ENCODE results near the gene LRPAP1. TPM values are rescaled to one million over a fixed set of nuclear protein-coding genes. Genes with fewer than 3 reads are reported as not detected.

Gene LRPAP1
- total RNA-seq, 1 donor from 2014 or later = 15.7 TPM

DNA sequence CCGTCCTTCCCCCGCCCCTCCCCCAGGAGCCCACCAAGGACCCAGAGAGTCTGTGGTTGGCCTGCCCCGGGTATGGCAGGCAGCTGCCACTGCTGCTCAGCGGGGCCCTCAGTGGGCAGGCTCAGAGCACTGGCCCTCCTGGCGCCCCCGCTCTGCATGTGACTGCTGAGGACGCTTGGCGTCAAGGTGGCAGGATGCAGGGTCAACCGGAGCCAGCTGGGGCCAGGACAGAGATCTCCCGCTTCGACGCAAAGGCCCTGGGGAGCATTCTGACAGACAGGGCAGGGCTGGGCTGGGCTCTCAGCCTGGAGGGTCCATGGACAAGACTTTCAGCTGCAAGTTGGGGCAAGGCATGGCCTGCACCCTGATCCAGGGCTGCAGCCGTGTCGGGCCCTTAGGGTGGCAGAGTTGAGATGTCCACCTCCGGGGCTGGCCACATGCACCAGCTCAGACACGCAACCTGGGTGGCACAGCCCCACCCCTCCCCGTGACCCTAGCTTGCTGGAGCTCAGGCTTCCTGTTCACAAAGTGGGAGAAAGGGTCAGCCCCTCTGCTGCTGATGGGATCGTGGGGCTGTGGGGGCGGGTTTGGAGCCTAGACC lies 30.3 kb downstream of the LRPAP1 start:
- Histone ChIP-seq H3K9me3 (ENCODE audit: control insufficient read depth in 3 of 3, low read length in 3 of 3) (no peaks in the 10 kb centered on the region), H3K27me3 (ENCODE audit: control insufficient read depth in 3 of 3, insufficient read depth in 3 of 3, low read length in 3 of 3) (no peaks in the 10 kb centered on the region), H3K27ac (ENCODE audit: low read depth, low read length) (no peak overlapping the region), H3K9ac (ENCODE audit: low read depth in 1 of 3, low read length in 3 of 3) (peak overlapping the region in 1 of 3 donors; percentile 16), H3K36me3 (ENCODE audit: control insufficient read depth in 3 of 3, insufficient read depth in 3 of 3, low read length in 3 of 3) (peaks cover 18 to 34% (median 22%) of the 10 kb centered on the region in 3 donors), H3K4me1 (ENCODE audit: control insufficient read depth in 3 of 3, insufficient read depth in 3 of 3, low read length in 3 of 3) (peaks cover 0 to 13% (median 9%) of the 10 kb centered on the region in 3 donors), H3K4me3 (ENCODE audit: low read length in 3 of 3) (no peak overlapping the region)

DNA sequence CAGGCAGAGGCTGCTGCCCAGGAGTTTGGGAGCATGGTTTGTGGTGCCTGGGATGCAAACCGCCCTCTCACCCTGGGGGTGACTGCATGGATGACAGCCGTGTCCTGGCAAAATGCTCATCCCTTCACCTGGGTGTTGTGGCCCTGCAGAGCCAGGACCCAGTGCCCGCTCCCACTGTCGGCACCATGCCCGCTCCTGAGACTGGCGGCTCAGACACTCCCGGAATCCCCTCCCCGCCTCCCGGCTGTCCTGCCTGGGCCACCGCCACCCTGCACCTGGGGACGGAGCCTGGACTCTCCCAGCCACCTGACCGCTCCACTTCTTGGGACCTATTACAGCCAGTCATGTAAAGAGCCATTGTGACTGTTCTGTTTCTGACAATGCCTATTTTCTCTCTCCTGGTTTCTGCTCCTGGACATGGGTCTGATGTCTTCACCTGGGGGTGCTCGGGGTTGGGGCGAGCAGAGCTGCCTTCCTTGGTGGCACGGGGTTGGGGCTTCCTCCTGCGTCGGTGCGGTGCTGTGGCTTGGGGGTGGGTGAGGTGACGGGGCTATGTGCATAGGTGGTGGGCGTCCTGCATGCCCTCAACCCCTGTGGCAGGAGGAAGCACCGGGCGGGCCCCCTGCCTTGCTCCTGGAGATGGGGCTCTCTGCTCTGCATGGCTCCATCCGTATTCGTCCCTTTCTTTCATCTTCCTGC lies 30.9 kb downstream of the LRPAP1 start:
- Histone ChIP-seq H3K9ac (ENCODE audit: low read depth in 1 of 3, low read length in 3 of 3) (no peak overlapping the region), H3K27me3 (ENCODE audit: control insufficient read depth in 3 of 3, insufficient read depth in 3 of 3, low read length in 3 of 3) (peaks cover 0 to 3% (median 0%) of the 10 kb centered on the region in 3 donors), H3K9me3 (ENCODE audit: control insufficient read depth in 3 of 3, low read length in 3 of 3) (no peaks in the 10 kb centered on the region), H3K4me3 (ENCODE audit: low read length in 3 of 3) (no peak overlapping the region), H3K27ac (ENCODE audit: low read depth, low read length) (no peak overlapping the region), H3K36me3 (ENCODE audit: control insufficient read depth in 3 of 3, insufficient read depth in 3 of 3, low read length in 3 of 3) (peaks cover 18 to 34% (median 20%) of the 10 kb centered on the region in 3 donors), H3K4me1 (ENCODE audit: control insufficient read depth in 3 of 3, insufficient read depth in 3 of 3, low read length in 3 of 3) (peaks cover 0 to 13% (median 9%) of the 10 kb centered on the region in 3 donors)

DNA sequence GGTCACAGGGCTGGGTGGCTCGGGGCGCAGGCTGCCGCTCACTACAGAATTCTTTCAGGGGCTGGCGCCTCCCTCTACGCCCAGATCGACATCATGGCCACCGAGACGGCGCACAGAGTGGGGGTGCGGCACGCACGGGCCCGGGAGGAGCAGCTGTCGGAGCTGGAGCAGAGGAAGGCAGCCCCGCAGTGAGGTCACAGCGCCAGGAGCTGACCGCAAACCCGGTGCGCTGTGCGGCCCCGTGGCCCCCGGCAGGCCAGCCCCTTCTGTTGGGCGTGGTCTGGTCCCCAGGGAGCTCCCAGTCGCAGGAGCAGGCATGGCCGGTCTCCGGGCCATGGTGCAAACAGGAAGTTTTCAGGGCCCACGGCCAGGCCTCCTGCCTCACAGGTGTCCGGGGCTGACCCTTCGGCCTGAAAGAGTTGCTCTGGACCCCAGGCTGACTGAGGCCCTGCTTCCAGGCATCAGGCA lies 31.6 kb downstream of the LRPAP1 start:
- Histone ChIP-seq H3K4me3 (ENCODE audit: low read length in 3 of 3) (no peak overlapping the region), H3K27ac (ENCODE audit: low read depth, low read length) (no peak overlapping the region), H3K27me3 (ENCODE audit: control insufficient read depth in 3 of 3, insufficient read depth in 3 of 3, low read length in 3 of 3) (peaks cover 0 to 3% (median 0%) of the 10 kb centered on the region in 3 donors), H3K9me3 (ENCODE audit: control insufficient read depth in 3 of 3, low read length in 3 of 3) (no peaks in the 10 kb centered on the region), H3K36me3 (ENCODE audit: control insufficient read depth in 3 of 3, insufficient read depth in 3 of 3, low read length in 3 of 3) (peaks cover 15 to 30% (median 20%) of the 10 kb centered on the region in 3 donors), H3K4me1 (ENCODE audit: control insufficient read depth in 3 of 3, insufficient read depth in 3 of 3, low read length in 3 of 3) (peaks cover 0 to 13% (median 9%) of the 10 kb centered on the region in 3 donors), H3K9ac (ENCODE audit: low read depth in 1 of 3, low read length in 3 of 3) (no peak overlapping the region)

DNA sequence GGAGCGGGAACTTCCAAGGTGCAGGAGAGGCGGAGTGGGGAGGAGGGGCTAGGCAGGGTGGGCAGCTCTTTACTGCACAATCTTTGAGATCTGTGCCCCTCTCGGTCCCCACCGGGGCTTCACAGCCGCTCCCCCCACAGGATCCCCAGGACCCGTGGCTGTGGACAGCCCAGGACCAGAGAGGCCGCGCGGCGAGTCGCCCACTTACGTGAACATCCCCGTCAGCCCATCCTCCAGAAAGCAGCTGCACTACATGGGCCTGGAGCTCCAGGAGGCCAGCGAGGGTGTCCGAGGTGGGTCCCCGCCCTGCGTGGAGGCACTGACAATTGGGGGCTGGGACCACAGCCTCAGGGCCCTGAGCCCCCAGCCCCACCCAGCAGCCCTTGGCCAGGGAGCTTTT lies 32.1 kb downstream of the LRPAP1 start:
- H3K27me3 ChIP-seq (ENCODE audit: control insufficient read depth in 3 of 3, insufficient read depth in 3 of 3, low read length in 3 of 3) = peaks cover 0 to 3% (median 0%) of the 10 kb centered on the region in 3 donors
- no peak overlapping the region for H3K27ac ChIP-seq (ENCODE audit: low read depth, low read length)
- no peaks in the 10 kb centered on the region for H3K9me3 ChIP-seq (ENCODE audit: control insufficient read depth in 3 of 3, low read length in 3 of 3)
- H3K4me1 ChIP-seq (ENCODE audit: control insufficient read depth in 3 of 3, insufficient read depth in 3 of 3, low read length in 3 of 3) = peaks cover 0 to 13% (median 9%) of the 10 kb centered on the region in 3 donors
- no peak overlapping the region for H3K9ac ChIP-seq (ENCODE audit: low read depth in 1 of 3, low read length in 3 of 3)
- peaks cover 9 to 27% (median 19%) of the 10 kb centered on the region in 3 donors for H3K36me3 ChIP-seq (ENCODE audit: control insufficient read depth in 3 of 3, insufficient read depth in 3 of 3, low read length in 3 of 3)
- H3K4me3 ChIP-seq (ENCODE audit: low read length in 3 of 3) = no peak overlapping the region

DNA sequence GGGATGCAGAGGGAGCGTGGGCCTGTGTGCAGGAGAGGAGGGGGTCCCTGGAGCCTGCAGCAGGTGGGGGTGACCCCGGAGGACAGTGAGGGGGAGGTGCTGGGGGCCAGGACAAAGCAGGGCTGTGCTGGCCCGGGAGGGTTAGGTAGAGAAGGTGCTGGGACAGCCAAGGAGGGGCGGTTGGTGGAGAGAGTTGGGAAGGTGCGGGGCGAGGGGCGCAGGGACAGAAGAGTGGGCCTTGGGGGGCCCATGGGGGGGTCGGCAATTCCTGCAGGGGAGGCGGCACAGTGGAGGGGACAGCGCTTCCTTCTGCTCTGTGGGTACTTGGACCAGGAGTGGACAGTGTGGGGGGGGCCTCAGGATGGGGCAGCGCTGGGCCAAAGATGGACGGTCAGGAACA lies 32.5 kb downstream of the LRPAP1 start:
- peaks cover 0 to 3% (median under 1%) of the 10 kb centered on the region in 3 donors for H3K27me3 ChIP-seq (ENCODE audit: control insufficient read depth in 3 of 3, insufficient read depth in 3 of 3, low read length in 3 of 3)
- H3K4me1 ChIP-seq (ENCODE audit: control insufficient read depth in 3 of 3, insufficient read depth in 3 of 3, low read length in 3 of 3) = peaks cover 0 to 13% (median 9%) of the 10 kb centered on the region in 3 donors
- H3K9me3 ChIP-seq (ENCODE audit: control insufficient read depth in 3 of 3, low read length in 3 of 3) = no peaks in the 10 kb centered on the region
- peaks cover 7 to 27% (median 15%) of the 10 kb centered on the region in 3 donors for H3K36me3 ChIP-seq (ENCODE audit: control insufficient read depth in 3 of 3, insufficient read depth in 3 of 3, low read length in 3 of 3)
- H3K27ac ChIP-seq (ENCODE audit: low read depth, low read length) = no peak overlapping the region
- H3K9ac ChIP-seq (ENCODE audit: low read depth in 1 of 3, low read length in 3 of 3) = no peak overlapping the region
- no peak overlapping the region for H3K4me3 ChIP-seq (ENCODE audit: low read length in 3 of 3)

DNA sequence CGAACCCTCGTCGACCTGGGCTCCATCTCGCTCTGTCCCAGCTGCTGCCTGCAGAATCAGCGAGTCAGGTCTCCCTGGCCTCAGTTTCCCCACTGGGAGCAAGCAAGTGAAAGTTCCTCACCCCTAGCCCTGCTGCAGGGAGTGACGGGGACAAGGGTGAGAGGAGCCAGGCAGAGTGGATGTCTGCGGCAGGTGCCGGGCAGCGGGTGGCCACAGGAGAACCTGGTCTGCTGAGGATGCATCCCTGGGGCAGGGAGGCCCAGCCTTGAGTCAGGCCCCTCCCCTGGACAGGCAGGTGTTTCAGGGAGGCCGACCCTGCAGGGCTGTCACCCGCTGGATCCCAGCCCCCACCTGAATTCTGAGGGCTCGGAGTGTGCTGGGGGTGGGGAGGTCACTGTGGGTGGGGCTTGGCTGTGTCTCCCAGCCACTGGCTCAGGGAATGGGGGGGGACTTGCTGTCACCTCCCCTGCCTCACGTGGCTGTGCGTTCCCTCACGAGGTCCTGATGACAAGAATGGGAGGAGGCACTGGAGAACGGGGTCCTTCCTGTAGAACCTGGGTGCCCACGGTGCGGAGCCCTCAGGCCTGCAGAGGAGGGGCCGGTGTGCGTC lies 33.2 kb downstream of the LRPAP1 start:
- Histone ChIP-seq H3K36me3 (ENCODE audit: control insufficient read depth in 3 of 3, insufficient read depth in 3 of 3, low read length in 3 of 3) (peaks cover 5 to 27% (median 14%) of the 10 kb centered on the region in 3 donors), H3K4me3 (ENCODE audit: low read length in 3 of 3) (no peak overlapping the region), H3K27me3 (ENCODE audit: control insufficient read depth in 3 of 3, insufficient read depth in 3 of 3, low read length in 3 of 3) (peaks cover 0 to 3% (median 3%) of the 10 kb centered on the region in 3 donors), H3K9ac (ENCODE audit: low read depth in 1 of 3, low read length in 3 of 3) (no peak overlapping the region), H3K27ac (ENCODE audit: low read depth, low read length) (no peak overlapping the region), H3K4me1 (ENCODE audit: control insufficient read depth in 3 of 3, insufficient read depth in 3 of 3, low read length in 3 of 3) (peaks cover 0 to 13% (median 9%) of the 10 kb centered on the region in 3 donors), H3K9me3 (ENCODE audit: control insufficient read depth in 3 of 3, low read length in 3 of 3) (no peaks in the 10 kb centered on the region)

DNA sequence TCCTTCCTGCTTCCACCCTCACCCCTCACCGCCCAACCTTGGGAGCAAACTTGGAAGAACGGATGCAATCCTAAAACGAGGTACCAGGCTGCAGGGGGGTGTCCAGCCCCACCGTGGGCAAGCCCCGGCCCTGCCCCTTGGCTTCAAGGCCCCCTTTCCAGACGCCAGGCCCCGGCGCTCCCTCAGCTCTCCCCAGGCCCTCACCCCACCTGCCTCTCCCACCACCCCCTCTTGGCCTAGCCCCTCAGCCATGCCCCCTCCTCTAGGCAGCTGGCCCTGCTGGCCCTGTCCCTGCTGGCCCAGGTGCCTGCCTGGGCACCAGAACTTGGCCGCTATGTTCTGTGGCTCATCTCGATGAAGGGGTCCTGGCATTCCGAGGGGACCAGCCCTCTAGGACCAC lies 33.8 kb downstream of the LRPAP1 start:
- Histone ChIP-seq H3K27ac (ENCODE audit: low read depth, low read length) (no peak overlapping the region), H3K9me3 (ENCODE audit: control insufficient read depth in 3 of 3, low read length in 3 of 3) (no peaks in the 10 kb centered on the region)

DNA sequence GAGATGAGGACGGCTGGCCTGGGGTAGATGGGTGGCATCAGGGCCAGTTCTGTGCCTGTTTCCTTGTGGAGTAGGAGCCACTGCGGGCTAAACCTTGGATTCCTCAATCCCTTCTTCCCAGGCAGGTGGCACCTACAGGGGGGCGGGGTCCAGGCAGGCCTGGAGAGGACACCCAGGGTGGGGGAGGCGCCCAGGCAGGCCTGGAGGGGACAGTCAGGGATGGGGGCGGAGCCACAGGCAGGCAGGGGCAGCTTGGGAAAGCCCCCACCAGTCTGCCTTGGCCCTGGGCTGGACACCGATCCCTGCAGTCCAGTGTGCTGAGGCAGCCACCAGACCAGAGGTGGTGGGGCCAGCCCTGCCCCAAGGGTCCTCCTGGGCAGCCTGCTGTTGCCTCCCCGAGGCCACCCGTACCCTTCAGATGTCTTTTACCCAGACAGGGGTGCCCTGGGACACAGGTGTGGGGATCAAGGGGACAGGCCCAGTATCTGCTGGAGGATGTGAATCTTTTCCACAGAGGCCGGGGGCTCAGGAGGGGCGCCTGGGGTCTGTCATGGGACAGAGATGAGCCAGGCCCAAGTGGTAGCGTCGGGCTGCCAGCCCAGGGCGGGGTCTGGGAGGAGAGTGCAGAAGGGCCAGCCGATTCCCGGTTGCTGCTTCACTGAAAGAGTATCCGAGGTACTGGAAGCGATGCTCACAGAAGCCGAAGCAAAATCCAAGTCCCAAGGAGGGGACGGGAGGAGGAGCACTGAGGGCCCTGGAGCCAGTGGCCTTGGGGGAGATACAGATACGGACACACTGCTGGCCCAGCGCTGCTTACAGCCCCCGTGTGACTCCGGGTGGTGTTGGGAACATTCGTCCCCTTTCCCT lies 34.5 kb downstream of the LRPAP1 start:
- peaks cover 0 to 24% (median 5%) of the 10 kb centered on the region in 3 donors for H3K36me3 ChIP-seq (ENCODE audit: control insufficient read depth in 3 of 3, insufficient read depth in 3 of 3, low read length in 3 of 3)
- H3K27ac ChIP-seq (ENCODE audit: low read depth, low read length) = no peak overlapping the region
- peaks cover 0 to 13% (median 5%) of the 10 kb centered on the region in 3 donors for H3K4me1 ChIP-seq (ENCODE audit: control insufficient read depth in 3 of 3, insufficient read depth in 3 of 3, low read length in 3 of 3)
- no peak overlapping the region for H3K9ac ChIP-seq (ENCODE audit: low read depth in 1 of 3, low read length in 3 of 3)
- H3K27me3 ChIP-seq (ENCODE audit: control insufficient read depth in 3 of 3, insufficient read depth in 3 of 3, low read length in 3 of 3) = peaks cover 0 to 6% (median 3%) of the 10 kb centered on the region in 3 donors
- no peaks in the 10 kb centered on the region for H3K9me3 ChIP-seq (ENCODE audit: control insufficient read depth in 3 of 3, low read length in 3 of 3)
- H3K4me3 ChIP-seq (ENCODE audit: low read length in 3 of 3) = no peak overlapping the region

More for the DNA sequence above, 33.8 kb downstream of the LRPAP1 start:
- no peak overlapping the region for H3K4me3 ChIP-seq (ENCODE audit: low read length in 3 of 3)
- H3K27me3 ChIP-seq (ENCODE audit: control insufficient read depth in 3 of 3, insufficient read depth in 3 of 3, low read length in 3 of 3) = peaks cover 0 to 3% (median 3%) of the 10 kb centered on the region in 3 donors
- H3K4me1 ChIP-seq (ENCODE audit: control insufficient read depth in 3 of 3, insufficient read depth in 3 of 3, low read length in 3 of 3) = peaks cover 0 to 13% (median 9%) of the 10 kb centered on the region in 3 donors
- H3K9ac ChIP-seq (ENCODE audit: low read depth in 1 of 3, low read length in 3 of 3) = no peak overlapping the region
- peaks cover under 1 to 26% (median 10%) of the 10 kb centered on the region in 3 donors for H3K36me3 ChIP-seq (ENCODE audit: control insufficient read depth in 3 of 3, insufficient read depth in 3 of 3, low read length in 3 of 3)

DNA sequence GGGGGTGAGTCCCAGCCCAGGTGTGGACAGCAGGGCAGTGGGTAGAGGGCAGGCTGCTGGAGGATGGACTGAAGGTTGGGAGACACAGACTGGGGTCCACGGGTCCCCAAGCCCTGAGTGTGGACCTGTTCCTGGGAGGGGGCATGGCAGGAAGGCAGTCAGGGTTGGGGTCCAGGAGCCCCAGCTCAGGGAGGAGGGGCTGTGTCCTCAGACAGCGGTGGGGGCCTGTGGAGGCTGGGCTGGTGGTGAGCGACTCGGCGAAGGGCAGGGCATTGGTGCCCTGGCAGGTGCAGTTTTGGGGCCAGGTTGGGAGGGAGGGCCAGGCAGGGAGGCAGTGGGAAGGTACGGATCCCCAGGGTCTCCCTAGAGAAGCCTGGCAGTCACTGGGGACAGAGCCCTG lies 35.1 kb downstream of the LRPAP1 start:
- Histone ChIP-seq H3K4me1 (ENCODE audit: control insufficient read depth in 3 of 3, insufficient read depth in 3 of 3, low read length in 3 of 3) (peaks cover 0 to 9% (median 0%) of the 10 kb centered on the region in 3 donors), H3K4me3 (ENCODE audit: low read length in 3 of 3) (no peak overlapping the region), H3K36me3 (ENCODE audit: control insufficient read depth in 3 of 3, insufficient read depth in 3 of 3, low read length in 3 of 3) (peaks cover 0 to 23% (median 0%) of the 10 kb centered on the region in 3 donors), H3K9ac (ENCODE audit: low read depth in 1 of 3, low read length in 3 of 3) (no peak overlapping the region), H3K27me3 (ENCODE audit: control insufficient read depth in 3 of 3, insufficient read depth in 3 of 3, low read length in 3 of 3) (peaks cover 0 to 10% (median 3%) of the 10 kb centered on the region in 3 donors), H3K9me3 (ENCODE audit: control insufficient read depth in 3 of 3, low read length in 3 of 3) (no peaks in the 10 kb centered on the region), H3K27ac (ENCODE audit: low read depth, low read length) (no peak overlapping the region)
